GM18517 (cell line): Measurements from ENCODE around the gene PARP14.
"Not testable (repeated sequence)": the region's sequence is repeated elsewhere in the genome, so short reads cannot be mapped to it uniquely, and the experiment has no call there.

Source experiments
- ATAC-seq: cut with Tn5 transposase; IDR thresholded peaks from one replicate; pipeline ENCODE4 v1.9.1; 2021; ENCODE audit warnings: mild to moderate bottlenecking, moderate library complexity; ENCODE audit not compliant: unreplicated experiment

Gene PARP14

DNA sequence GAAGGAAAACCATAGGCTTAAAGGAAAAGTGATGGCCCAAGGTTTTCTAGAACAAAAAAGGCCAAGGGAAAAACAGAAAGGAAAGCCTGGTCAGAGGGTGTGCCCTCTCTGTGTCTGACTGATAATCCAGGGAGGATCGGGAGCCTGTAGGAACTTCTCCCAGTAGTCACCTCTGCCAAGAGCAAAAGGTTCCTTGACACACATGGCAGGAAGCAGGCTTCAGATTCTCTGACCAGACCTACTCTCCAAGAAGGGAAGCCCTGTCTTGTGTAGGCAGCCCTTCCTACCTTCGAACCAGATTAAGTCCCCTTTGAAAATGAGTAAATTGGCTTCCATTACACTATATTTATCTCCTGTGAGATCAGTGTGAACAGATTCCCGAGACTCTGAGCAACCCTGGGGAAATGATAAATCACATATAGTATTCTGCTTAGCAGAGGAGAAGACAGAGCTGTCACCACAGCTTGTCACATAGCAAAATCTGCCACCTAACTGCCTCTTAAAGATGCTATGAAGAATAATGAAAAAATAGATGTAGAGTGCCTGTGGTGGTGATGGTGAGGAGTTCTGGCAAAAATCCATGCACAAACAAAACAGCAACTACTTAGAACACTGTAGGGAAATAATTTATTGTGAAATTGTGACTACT, 38.8 kb downstream of the PARP14 start:
- ATAC-seq: no peak

DNA sequence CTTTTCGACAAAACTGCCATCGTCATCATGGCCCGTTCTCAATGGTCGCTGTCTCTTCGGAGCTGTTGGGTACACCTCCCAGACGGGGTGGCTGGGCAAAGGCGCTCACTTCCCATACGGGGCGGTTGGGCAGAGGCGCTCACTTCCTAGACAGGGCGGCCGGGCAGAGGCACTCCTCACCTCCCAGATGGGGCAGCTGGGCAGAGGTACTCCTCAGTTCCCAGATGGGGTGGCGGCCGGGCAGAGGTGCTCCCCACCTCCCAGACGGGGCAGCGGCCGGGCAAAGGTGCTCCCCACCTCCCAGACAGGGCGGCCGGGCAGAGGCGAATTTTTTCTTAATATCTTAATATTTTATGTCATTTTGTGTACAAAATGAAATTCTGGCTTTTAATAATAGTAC, 44.5 kb downstream of the PARP14 start:
- ATAC-seq: no peak

DNA sequence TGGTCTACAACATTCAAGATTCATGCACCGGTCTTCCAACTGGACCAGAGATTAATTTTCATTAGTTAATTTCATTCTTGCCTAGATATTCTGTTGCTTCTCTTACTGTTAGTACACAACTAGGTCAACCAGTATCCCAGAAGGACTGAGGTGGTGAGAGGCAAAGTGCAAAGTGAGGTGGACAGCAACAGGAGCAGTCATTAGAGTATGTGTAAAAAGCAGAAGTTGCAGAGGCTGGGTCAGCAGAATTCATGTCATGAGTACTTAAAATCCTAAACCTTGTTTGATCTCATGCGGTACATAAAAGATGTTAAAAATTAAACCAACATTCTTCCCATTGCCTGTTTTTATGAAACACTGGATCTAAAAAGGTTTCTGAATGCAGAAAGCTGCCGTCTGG, 46.7 kb downstream of the PARP14 start:
- ATAC-seq: no peak

DNA sequence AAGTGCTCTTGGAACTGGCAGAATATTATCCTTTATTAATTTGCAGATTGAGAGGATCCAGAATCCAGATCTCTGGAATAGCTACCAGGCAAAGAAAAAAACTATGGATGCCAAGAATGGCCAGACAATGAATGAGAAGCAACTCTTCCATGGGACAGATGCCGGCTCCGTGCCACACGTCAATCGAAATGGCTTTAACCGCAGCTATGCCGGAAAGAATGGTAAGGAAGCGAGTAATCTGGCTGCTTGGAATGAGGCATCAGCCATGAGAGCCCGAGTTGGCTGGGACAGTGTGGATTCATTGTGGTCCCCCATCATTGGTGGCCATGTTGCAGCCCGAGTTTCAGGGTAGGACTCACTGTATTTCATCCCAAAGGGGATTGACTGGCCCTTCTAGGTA, 47.1 kb downstream of the PARP14 start:
- ATAC-seq: no peak

DNA sequence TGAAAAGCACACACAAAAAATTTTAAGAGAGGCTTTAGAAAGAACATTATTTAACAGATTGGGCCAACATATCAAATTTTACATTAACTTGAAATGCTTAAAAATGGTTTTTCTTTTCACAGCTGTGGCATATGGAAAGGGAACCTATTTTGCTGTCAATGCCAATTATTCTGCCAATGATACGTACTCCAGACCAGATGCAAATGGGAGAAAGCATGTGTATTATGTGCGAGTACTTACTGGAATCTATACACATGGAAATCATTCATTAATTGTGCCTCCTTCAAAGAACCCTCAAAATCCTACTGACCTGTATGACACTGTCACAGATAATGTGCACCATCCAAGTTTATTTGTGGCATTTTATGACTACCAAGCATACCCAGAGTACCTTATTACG, 47.5 kb downstream of the PARP14 start:
- no peak for ATAC-seq

DNA sequence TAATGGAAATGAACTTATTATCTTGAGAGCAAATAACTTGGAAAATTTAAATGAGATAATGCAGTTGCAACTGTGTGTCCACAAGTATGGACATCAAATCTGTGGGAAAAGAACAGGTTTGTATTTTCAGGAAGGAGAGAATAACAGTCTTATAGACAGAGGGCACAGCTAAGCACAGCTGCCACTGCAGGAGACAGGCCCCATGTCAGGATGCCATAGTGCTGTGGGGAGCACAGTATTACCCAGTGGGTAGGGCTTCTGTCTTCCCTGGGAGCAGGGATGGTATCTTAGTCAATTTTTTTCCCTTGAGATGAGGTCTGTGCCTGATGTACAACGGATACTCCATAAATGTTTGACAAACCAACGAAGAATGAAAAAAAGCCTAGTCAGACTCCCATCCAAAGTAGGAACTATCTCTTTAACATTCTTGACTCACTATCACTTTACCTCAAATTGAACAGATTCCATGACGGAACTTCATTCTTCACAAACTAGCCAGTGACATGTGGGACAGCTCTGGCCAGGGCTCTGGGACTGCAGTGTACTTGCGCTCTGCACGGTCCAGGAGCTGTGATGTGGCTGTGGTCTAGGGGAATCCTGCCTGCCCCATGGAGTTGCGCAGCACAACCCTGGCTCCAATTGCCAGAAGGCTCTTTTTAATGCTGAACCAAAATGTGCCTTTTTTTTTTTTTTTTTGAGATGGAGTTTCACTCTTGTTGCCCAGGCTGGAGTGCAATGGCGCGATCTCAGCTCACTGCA, 48.3 kb downstream of the PARP14 start:
- ATAC-seq: no peak

DNA sequence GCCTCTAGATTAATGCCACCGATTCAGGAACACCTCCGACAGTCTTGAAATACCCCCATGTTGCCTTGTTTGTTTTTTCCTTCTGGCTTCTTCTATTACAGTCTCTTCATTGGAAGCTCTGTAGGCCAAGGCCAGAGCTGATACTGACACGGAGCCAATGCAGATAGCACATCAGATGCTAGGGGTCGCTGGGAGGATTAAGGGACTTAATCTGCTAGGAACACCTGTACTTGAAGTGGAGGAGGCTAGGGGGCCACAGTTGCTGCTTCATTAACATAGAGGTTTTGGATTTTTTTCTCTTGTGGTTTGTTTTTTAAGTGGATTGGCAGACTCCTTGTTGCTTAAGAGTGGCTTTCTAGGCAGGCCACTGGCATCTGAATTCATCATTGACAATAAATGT, 49.6 kb downstream of the PARP14 start:
- ATAC-seq: no peak

DNA sequence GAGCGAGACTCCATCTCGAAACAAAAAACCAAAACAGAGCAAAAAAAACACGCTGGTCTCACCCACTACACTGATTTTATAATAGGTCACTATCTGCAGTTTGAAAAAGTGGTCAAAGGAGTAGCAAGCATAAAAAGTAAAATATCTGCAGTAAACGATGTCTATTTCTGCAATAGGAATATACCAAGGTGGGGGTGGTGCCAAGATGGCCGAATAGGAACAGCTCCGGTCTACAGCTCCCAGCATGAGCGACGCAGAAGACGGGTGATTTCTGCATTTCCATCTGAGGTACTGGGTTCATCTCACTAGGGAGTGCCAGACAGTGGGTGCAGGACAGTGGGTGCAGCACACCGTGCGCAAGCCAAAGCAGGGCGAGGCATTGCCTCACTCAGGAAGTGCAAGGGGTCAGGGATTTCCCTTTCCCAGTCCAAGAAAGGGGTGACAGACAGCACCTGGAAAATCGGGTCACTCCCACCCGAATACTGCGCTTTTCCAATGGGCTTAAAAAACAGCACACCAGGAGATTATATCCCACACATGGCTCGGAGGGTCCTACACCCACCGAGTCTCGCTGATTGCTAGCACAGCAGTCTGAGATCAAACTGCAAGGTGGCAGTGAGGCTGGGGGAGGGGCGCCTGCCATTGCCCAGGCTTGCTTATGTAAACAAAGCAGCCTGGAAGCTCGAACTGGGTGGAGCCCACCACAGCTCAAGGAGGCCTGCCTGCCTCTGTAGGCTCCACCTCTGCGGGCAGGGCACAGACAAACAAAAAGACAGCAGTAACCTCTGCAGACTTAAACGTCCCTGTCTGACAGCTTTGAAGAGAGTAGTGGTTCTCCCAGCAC, 52.3 kb downstream of the PARP14 start:
- ATAC-seq: not testable (repeated sequence)

DNA sequence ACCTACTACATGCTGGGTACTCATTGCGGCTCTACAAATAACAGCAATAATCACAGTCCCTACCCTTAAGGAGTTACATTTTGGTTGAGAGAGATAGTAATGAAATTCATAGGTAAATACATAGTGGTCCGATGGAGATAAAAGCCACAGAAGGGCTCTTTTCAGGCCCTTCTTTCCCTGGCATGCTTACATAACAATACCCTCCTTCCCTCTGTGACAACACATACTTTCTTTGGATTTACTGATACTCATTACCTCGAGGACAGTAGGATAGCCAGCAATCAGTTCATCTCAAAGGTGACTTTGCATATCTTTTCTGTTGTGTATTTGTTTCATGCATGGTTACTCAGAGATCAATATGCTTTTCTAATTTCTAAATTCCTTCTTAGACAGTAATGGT, 58.5 kb downstream of the PARP14 start:
- ATAC-seq: no peak

DNA sequence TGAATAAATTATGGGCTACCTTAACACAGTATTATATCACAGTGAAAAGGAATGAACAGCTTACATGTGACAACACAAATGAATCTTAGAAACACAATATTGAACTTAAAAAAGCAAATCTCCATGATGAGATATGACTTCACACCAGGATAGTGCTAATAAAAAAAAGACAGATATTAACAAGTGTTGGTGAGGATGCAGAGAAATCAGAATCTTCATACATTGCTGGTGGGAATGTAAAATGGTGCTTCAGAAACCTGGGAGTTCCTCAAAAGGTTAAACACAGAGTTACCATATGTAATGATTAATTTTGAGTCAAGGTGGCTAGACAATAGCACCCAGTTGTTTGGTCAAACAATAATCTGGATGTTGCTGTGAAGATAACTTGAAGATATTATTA, 61.6 kb downstream of the PARP14 start:
- no peak for ATAC-seq

DNA sequence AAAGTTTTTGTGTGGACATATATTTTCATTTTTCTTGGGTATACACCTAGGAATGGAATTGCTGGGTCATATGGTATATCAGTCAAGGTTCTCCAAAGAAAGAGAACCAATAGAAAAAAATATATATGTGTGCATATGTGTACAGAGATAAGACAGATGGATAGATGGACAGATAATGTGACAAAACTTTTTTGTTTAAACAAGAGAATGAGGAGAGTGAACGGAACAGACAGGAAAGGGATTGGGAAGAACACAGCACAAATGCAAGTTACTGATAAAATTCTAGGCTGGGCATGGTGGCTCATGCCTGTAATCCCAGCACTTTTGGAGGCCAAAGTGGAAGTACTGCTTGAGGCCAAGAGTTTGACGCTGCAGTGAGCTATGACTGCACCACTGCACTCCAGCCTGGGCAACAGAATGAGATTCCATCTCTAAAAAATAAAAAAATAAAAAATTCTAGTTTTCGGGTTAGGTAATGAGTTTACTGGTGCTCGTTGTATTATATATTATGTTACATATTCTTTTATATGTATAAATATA, 63.0 kb downstream of the PARP14 start:
- ATAC-seq: no peak

DNA sequence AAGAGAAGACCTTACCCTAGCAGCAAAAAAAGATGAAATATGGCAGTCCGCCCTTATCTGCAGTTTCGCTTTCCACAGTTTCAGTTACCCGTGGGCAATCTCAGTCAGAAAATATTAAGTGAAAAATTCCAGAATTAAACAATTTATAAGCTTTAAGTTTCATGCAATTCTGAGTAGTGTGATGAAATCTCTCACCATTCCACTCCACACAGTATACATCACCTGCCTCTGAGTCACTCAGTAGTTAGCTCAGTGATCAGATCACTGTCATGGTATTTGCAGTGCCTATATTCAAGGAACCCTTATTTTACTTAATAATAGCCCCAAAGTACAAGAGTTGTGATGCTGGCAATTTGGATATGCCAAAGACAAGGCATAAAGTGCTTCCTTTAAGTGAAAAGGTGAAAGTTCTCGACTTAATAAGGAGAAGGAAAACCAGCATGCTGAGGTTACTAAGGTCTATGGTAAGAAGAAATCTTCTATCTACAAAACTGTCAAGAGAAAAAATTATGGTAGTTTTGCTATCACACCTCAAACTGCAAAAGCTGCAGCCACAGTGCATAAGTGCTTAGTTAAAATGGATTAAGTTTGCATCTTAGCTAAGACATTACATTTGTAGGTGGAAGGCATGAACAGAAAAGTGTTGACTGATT, 64.9 kb downstream of the PARP14 start:
- ATAC-seq: no peak

DNA sequence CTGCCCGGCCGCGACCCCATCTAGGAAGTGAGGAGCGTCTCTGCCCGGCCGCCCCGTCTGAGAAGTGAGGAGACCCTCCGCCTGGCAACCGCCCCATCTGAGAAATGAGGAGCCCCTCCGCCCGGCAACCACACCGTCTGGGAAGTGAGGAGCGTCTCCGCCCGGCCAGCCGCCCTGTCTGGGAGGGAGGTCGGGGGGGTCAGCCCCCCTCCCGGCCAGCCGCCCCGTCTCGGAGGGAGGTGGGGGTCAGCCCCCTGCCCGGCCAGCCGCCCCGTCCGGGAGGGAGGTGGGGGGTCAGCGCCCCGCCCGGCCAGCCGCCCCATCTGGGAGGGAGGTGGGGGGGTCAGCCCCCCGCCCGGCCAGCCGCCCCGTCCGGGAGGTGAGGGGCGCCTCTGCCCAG, 66.7 kb downstream of the PARP14 start:
- not testable (repeated sequence) for ATAC-seq

DNA sequence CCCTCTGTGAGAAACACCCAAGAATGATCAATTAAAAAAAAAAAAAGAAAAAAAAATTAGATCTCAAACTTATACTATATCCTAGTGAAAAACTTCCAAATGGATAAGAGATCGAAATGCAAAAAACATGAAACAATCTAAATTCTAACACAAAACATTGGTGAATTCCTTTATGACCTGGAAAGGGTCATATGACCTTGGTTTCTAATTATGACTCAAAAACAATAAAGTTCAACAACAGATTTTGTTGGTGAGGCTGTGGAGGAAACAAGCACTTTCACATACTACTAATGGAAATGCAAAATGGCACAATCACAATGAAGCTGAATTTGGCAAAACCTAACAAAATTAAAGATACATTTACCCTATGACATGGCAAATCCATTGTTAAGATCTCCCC, 67.7 kb downstream of the PARP14 start:
- ATAC-seq: no peak

DNA sequence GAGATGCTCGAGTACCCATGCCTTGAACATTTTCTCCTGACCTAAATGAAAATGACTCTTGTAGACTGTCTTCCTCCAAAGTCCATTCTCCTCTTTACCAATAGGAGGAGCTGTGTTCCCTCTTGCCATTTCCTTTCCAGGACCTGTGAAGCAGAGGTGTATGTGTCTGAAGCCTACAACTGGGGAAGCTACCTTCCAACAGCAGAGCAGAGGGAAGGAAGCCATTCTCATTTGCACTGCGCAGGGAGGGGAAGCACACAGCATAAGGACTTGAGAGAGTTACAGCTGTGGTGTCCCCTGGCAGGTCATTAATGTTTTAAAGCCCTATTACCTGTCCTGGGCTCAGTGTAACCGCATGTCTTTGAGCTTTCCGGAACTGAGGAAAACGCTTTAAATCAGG, 74.3 kb downstream of the PARP14 start:
- no peak for ATAC-seq

DNA sequence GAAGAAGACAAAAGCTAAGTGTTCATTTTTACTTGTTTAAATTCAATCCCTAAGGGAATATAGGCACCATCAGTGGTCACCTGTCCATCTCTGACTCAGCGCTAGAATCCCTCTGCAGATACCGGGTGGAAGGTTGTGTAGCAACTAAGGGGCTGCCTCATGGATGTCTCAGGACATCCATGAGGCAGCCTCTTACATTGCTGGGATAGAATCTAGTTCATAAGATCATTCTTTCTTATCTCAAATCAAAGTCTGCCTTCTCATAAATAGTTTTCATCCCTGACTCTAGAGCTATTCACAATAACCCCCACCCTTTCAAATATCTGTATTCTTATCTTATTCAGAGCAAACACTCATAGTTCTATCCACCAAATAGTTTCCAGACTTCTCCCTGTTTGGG, 74.9 kb downstream of the PARP14 start:
- no peak for ATAC-seq

DNA sequence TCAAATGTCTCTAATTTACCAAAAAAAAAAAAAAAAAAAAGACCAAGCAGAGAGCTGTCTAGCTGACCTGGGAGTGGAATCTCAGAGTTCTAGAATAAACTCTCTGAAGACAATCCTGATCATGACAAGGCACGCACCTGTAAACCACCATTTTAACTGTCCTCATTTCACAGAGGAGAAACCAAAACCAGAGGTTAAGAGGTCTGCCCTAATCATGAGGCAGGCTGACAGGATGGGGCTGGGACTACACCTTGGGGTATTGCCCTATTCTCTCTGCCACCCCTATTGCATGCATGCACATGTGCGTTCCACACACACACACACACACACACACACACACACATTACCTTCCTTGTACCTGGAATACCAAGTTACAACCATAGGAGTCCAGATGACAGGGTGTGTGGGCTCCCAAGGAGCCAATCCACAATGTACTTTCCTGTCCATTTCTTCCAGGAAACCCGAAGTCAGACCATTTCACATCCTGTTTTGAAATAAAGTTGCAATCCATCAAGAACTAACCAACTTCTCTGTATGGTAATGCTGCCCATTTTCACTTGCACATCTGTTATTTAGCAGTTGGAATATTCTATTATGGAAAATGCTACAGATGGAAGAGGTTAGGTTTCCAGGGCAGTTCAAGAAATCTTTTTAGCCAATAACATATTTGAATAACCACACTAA, 78.4 kb downstream of the PARP14 start:
- no peak for ATAC-seq

DNA sequence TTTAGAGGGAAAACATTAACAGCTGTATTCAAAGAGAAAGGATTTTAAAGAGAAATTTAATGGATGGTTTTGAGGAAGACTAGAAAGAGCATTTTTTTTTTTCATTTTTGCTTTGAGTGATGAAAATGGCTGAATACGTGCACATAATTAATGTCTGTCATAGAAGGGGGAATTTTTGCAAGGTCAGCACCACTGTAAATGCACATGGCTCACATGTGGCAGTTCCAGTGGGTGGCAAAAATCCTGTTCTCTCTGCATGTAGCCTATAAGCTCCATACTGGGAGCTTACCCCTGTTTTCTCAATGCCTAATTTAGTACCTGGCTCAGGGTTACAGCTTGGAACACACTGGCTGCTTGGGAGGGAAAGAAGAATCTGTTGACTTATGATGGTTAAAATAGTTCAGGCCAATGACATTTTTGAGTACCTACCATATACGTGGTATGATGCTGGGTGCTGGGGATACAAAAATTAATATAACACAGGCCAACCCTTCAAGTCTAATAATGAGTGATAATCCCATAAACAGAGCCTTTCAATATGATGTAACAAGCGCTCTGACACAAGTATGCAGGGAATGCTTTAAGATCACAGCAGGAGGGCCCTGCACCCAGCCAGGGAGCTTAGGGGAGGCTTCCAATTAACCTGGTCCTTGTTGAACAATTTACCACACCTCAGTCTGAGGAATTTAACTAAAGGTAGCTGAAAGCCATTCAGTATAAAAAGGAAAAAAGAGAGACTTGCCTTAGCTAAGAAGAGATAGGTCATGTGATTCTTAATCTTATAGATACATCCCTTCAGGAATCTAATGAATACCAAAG, 80.0 kb downstream of the PARP14 start:
- ATAC-seq: no peak

DNA sequence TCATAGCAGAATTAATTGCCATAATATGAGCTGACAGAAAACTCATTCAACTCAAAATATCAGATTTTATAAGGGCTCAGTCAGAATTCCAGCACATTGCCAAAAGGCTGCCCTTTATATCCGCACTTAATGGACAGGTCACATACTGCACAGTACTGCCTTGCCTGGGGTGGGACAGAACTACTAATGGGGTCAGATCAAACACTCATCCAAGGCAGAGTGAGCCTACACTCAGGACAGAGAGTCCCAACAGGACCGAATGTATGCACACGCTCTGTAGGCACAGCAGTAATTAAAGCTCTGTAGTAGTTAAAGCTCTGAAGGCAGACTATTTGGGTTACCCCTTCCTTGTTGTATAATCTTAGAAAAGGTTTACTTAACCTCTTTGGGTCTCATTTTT, 85.8 kb downstream of the PARP14 start:
- no peak for ATAC-seq
